ENCODE measurements around the gene THBS2. TPM values are rescaled to one million over a fixed set of nuclear protein-coding genes. Genes with fewer than 3 reads are reported as not detected.

THBS2 gene
- 0.06 TPM in 1 of 2 replicates, not detected in the other for total RNA-seq (2013; cell fraction: nucleolus; rRNA removed)
- total RNA-seq (2014; rRNA removed): not detected in 2 replicates
- not detected in 2 replicates for total RNA-seq (2014; rRNA removed; fragmentation: Illumina TruSeq; extraction: Trizol)
- total RNA-seq (2021): 0.05 and 0.10 TPM in 2 replicates
- polyA plus RNA-seq (2011; ENCODE audit: low read depth): not detected
- 0.07 TPM in 1 of 2 replicates, not detected in the other for polyA plus RNA-seq (2011; rRNA removed)
- polyA plus RNA-seq (2011; cell fraction: cytosol; rRNA removed): not detected in 2 replicates
- polyA plus RNA-seq (2011; cell fraction: nucleus; rRNA removed): not detected in 2 replicates
- 0.05 and 0.29 TPM in 2 replicates for polyA plus RNA-seq (2012)
- not detected in 2 replicates for polyA plus RNA-seq (2014; fragmentation: Illumina TruSeq; extraction: Trizol)
- polyA plus RNA-seq (2014; fragmentation: Nextera tagmentation; extraction: Ambion mirVana): not detected
- not detected in 2 replicates for polyA plus RNA-seq (2014; rRNA removed)
- polyA plus RNA-seq (2016; fragmentation: Nextera tagmentation; extraction: Ambion mirVana): not detected
- not detected in 2 replicates for polyA minus RNA-seq (2011; rRNA and poly(A)+ RNA removed)
- polyA minus RNA-seq (2011; cell fraction: cytosol; rRNA and poly(A)+ RNA removed): not detected in 2 replicates
- 0.36 TPM in 1 of 2 replicates, not detected in the other for polyA minus RNA-seq (2011; cell fraction: nucleus; rRNA and poly(A)+ RNA removed)
- Bru-seq, nascent RNA: not detected
- BruChase-seq, experiment 1, labeled RNA remaining after a 6-hour chase: percentile 3 among the genes with signal in this experiment
- not detected for BruChase-seq, experiment 2, labeled RNA remaining after a 2-hour chase
- long read RNA-seq, experiment 1: 0 reads
- long read RNA-seq, experiment 2: 0 reads

DNA sequence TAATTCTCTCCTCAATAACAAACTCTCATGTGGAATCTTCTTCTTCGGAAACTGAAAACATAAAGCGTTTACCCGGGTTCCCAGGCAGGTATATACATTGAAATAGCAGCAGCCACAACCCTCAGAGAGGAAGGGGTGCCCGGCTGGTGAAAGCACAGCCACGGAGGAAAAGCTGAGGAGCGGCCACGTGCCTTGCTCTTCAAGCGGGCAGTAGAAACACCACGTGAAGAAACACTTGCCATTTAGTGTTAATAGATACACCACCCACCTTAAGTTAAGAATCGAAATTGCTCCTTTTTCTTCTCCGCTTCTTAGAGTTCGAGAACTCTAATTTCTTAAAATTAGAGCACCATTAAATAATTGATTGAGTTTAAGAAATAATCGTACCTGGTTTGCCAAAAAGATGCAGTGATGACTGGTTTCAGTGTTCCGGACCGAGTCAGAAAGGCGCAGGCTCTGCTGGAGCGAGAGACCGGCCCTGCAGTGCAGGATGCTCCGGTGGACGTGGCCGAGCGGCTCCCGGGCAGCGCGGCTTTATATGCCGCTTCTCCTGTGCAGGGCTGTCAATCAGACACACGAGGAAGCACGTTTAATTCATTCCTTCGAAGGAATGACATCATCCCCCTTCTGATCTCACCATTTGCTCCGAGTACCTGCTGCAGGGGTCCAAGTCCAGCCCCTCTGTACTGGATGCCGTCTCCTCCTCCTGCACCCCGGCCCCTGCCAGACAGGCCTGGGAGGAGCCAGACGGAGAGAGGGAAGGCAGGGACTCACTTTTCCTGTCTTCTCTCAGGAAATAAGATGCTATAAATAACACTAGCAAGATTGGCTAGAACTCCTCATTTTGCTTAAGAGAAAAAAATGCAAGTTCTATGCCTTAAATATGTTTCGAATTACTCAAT, at the start of gene THBS2:
Gene THBS2, minus strand, starts transcription at position 510 of the 902 bp plus-strand sequence. CDS start 3,062 bp downstream, outside the sequence.
- in situ Hi-C loops (cut with MboI): no loop called here
- ChIA-PET CTCF (no interaction called here), RAD21 (ENCODE audit: unreplicated experiment) (no interaction called here), SMC1A (ENCODE audit: uncharacterized antibody, unreplicated experiment) (no interaction called here), POLR2A (no interaction called here)
- Histone ChIP-seq H3K27me3 (replicated peaks in 1 of 2; ENCODE audit: control insufficient read depth in 2 of 2, insufficient read depth in 2 of 2, low read length in 1 of 2) (peaks cover 0 to 3% of the 10 kb centered on the region in 2 experiments; a peak in 1 of 4 replicates), H3K4me1 (ENCODE audit: control insufficient read depth, insufficient read depth, low read length) (no peaks in the 10 kb centered on the region), H3K9ac (ENCODE audit: control insufficient read depth, insufficient read depth, low read length) (no peak within 1 kb of the TSS), H2AFZ (ENCODE audit: control insufficient read depth, low read depth, low read length) (no peak within 1 kb of the TSS), H4K20me1 (ENCODE audit: control insufficient read depth, insufficient read depth) (no peaks in the 10 kb centered on the region), H3K4me3 (no peak within 1 kb of the TSS), H3K9me3 (replicated peaks; ENCODE audit: control insufficient read depth, insufficient read depth, low read length) (no peaks in the 10 kb centered on the region; the same call in 2 of the 3 replicates), H3K79me2 (ENCODE audit: control insufficient read depth, insufficient read depth, low read length) (no peaks in the 10 kb centered on the region), H3K36me3 (ENCODE audit: control insufficient read depth in 2 of 2, insufficient read depth in 2 of 2, low read length in 1 of 2) (no peaks in the 10 kb centered on the region), H3K4me2 (ENCODE audit: control insufficient read depth, insufficient read depth) (no peak within 1 kb of the TSS), H3K27ac (ENCODE audit: control insufficient read depth, insufficient read depth) (no peak within 1 kb of the TSS)
- intact Hi-C loops (cut with micrococcal nuclease; ENCODE audit: unreplicated experiment): no loop called here
- no peak for DNase-seq (ENCODE audit: low read depth, low spot score)
- FAIRE-seq: no peak
- no TSS peak for BruUV-seq (replicated peaks)
- WGBS (ENCODE audit: insufficient coverage, insufficient replicate concordance, low lambda C conversion rate, missing lambda C conversion rate): 15% methylated on average over 34 of the region's 34 CpGs
- TF ChIP-seq MEF2A (IDR thresholded peaks at IDR 0.05; ENCODE audit: insufficient read depth, low read depth, low read length): no peak
- no peak for TF ChIP-seq PAX5 (IDR thresholded peaks at IDR 0.05; ENCODE audit: borderline replicate concordance, low read depth, low read length)
- TF ChIP-seq MXI1 (IDR thresholded peaks at IDR 0.05; ENCODE audit: low read depth, low read length): no peak
- TF ChIP-seq SIN3A (IDR thresholded peaks at IDR 0.05; ENCODE audit: low read depth, low read length): no peak
- TF ChIP-seq PML (IDR thresholded peaks at IDR 0.05; ENCODE audit: low read length): no peak
- no peak for TF ChIP-seq GABPA (IDR thresholded peaks at IDR 0.05; ENCODE audit: low read depth)
- TF ChIP-seq RAD51 (IDR thresholded peaks at IDR 0.05): no peak
- TF ChIP-seq EZH2 (IDR thresholded peaks at IDR 0.05; ENCODE audit: borderline replicate concordance, control insufficient read depth, low read depth, low read length): no peak
- no peak for ATAC-seq

Measured in GM12878 (cell line).